GM21737 (cell line): ENCODE measurements around the gene RAI1.

Experiments
- ATAC-seq: cut with Tn5 transposase; IDR thresholded peaks from one replicate; pipeline ENCODE4 v1.9.1; 2021; ENCODE audit warnings: mild to moderate bottlenecking, moderate library complexity; ENCODE audit not compliant: unreplicated experiment

RAI1 gene

GRCh38 chr17:17824119-17824782 is 143.0 kb downstream of the RAI1 start:
- ATAC-seq: peak; percentile 6

- ATAC-seq: no peak
These were observed 143.7 kb downstream of the RAI1 start for GRCh38 chr17:17824783-17825614.

- ATAC-seq: no peak
These were observed 145.1 kb downstream of the RAI1 start for GRCh38 chr17:17826342-17826713.

- no peak for ATAC-seq
These were observed 145.9 kb downstream of the RAI1 start for GRCh38 chr17:17826942-17827785.

- no peak for ATAC-seq
These were observed 146.8 kb downstream of the RAI1 start for GRCh38 chr17:17827826-17828621.

GRCh38 chr17:17830269-17830567 is 149.0 kb downstream of the RAI1 start:
- no peak for ATAC-seq

GRCh38 chr17:17830740-17831207 is 149.5 kb downstream of the RAI1 start:
- ATAC-seq: no peak

GRCh38 chr17:17831208-17832031 is 150.2 kb downstream of the RAI1 start:
- ATAC-seq: no peak

GRCh38 chr17:17832032-17832363 is 150.7 kb downstream of the RAI1 start:
- no peak for ATAC-seq

- ATAC-seq: no peak
These were observed 152.6 kb downstream of the RAI1 start for GRCh38 chr17:17833658-17834357.

- no peak for ATAC-seq
These were observed 153.7 kb downstream of the RAI1 start for GRCh38 chr17:17834974-17835373.

GRCh38 chr17:17835415-17836249 is 154.4 kb downstream of the RAI1 start:
- ATAC-seq: no peak

- ATAC-seq: peak; percentile 51
These were observed 155.1 kb downstream of the RAI1 start for GRCh38 chr17:17836250-17836817.

- ATAC-seq: peak; percentile 31
These were observed 155.6 kb downstream of the RAI1 start, which contains the start of gene SREBF1 for GRCh38 chr17:17836818-17837379. Gene SREBF1, minus strand, starts transcription at chr17:17836986. Its CDS starts 169 bp downstream, at chr17:17836817.

GRCh38 chr17:17837380-17837821 is 156.1 kb downstream of the RAI1 start:
- no peak for ATAC-seq

GRCh38 chr17:17837966-17838962 is 157.0 kb downstream of the RAI1 start:
- ATAC-seq: no peak
